Ovary (tissue), 3 donors: ENCODE measurements around the gene DDX24.

Source experiments
- POLR2A ChIP-seq: fragments of 450-650 bp; IDR thresholded peaks from one replicate; pipeline ENCODE4 v1.6.1; 2017; ENCODE audit warnings: antibody characterized with exemption, mild to moderate bottlenecking, moderate library complexity
- TF ChIP-seq, protein P1 (sequence below), 3 donors: fragments of 450-650 bp in 2 of 3; fragments of 200-600 bp in 1 of 3; IDR thresholded peaks; one replicate each; pipeline versions ENCODE4 v1.5.1 to v1.8.0; 2016 to 2022; ENCODE audit warnings: antibody characterized with exemption in 3 of 3, mild to moderate bottlenecking in 1 of 3
- donor health status: DM: no; HTN: no; CAD: no.

DNA sequence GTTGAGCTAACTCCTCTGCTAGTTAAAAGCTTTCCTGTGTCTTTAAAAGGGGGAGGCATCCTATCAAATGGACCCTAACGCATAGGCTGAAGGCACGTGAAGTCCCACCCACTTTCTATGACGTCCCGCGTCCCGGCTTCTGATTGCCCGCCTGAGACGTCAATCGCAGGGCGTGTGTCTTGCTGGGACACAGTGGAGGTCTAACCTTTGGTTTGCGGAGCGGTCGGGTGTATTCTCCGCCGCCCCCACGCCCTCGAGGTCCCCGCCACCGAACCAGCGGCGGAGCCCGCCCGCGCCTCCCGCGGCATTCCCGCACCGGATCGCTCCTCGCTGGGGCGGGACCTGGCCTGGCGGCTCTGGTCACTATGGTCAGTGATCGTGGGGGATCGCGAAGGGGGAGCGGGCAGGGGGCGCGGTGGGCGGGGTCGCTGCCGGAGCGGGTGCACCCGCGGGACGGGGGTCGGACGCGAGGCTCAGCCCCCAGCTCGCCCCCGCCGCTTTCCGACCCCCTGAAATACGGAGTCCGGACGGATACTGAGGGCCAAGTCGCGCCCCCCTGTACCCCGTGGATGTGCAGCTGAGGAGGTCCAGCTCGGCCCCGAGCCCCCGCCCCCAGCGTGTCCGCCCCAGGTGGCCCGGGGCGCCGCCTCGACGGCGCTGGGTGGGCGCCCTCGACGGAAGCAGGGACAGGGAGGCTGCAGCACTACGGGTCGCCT, 54.7 kb downstream of the DDX24 start, which contains the start of gene OTUB2:
- TF ChIP-seq, protein P1, sequence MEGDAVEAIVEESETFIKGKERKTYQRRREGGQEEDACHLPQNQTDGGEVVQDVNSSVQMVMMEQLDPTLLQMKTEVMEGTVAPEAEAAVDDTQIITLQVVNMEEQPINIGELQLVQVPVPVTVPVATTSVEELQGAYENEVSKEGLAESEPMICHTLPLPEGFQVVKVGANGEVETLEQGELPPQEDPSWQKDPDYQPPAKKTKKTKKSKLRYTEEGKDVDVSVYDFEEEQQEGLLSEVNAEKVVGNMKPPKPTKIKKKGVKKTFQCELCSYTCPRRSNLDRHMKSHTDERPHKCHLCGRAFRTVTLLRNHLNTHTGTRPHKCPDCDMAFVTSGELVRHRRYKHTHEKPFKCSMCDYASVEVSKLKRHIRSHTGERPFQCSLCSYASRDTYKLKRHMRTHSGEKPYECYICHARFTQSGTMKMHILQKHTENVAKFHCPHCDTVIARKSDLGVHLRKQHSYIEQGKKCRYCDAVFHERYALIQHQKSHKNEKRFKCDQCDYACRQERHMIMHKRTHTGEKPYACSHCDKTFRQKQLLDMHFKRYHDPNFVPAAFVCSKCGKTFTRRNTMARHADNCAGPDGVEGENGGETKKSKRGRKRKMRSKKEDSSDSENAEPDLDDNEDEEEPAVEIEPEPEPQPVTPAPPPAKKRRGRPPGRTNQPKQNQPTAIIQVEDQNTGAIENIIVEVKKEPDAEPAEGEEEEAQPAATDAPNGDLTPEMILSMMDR (IDR thresholded peaks at IDR 0.05), result no peak
- no peak for TF ChIP-seq POLR2A
